ENCODE data around the gene PLB1.
A peak's percentile ranks its signal among the peaks of the same experiment; 100 is the strongest.

The PLB1 gene

GRCh38 chr2:28593160-28593755, 97.4 kb downstream of the PLB1 start:
- DNase-seq, result no peak

DNA sequence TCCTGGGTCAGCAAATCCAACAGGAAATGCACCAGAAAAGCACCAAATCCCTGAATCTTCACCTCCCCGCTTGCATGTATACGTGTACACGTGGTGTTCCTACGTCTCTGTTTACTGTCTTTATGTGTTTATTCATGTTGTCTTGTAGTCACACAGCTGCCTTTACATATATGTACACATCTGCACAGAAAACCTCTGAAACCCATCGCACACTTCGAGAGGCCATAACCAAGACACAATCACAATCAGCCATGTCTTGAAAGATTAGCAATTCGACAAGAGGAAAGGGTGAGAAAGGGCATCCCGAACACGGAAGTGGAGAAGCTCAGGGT, 98.1 kb downstream of the PLB1 start:
- DNase-seq, result no peak

GRCh38 chr2:28594332-28595108, 98.7 kb downstream of the PLB1 start:
- peak; percentile 6 for DNase-seq

GRCh38 chr2:28595323-28595722, 99.5 kb downstream of the PLB1 start:
- no peak for DNase-seq

GRCh38 chr2:28598484-28598883, 102.6 kb downstream of the PLB1 start:
- DNase-seq, result no peak

DNA sequence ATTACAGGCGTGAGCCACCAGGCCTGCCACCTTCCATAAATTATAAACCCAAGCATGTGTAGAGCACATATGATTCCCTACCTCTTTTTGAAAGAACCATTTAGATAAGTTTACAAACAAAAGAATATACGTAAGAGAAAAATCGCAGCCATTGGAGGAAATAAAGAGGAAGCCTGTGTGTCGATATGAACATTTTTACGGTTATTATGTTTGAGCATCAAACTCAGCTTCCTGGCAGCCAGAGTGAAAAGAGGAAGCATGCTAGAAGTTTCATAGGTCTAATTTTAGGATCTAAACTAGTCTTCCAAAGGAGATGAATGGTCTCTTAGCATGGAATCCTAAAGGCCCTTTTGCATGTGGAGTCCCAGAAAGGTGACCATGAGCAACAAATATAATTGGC, 104.3 kb downstream of the PLB1 start:
- DNase-seq, result no peak

DNA sequence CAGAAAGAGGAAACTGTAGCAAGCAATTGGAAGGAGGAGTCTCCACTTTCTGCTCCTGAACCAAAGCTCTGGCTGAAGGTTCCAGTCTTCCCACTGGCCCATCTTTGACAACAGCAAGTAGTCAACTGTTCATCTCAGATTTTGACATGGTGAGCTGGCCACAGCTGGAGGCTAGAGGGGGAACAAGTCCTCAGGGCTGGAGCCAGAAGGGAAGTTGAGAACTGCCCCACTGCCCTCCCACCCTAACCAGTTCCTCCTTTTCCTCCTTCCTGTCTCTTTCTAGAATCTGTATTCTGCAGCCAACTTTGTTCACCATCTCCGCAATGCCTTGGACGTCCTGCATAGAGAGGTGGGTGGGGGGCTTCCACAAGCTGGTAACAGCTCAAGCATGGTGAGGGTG, 105.8 kb downstream of the PLB1 start:
- DNase-seq, result no peak

DNA sequence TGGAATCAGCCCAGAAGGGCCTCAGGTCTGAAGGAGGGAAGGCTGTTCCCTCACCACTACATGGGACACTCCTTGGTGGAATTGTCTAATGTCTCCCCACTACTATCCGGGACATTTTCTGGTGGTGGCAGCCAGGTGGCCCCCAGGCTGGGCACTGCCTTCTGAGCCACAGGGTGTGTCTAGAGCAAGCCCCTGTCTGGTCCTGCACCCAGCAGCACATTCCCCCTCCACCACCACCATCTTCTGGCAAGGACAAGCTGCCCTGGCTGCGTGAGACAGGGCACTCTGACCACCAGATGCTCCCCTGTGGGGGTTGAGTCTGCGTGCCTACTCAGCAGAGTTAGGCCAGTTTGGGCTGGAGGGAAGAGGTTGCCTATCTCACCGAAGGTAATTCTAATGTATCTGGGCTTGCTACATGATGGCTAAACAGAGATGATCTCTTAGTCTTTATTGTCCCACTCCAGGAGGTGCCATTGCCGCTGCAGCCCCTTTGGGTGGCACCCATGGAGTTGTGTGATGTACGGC, 106.3 kb downstream of the PLB1 start:
- no peak for DNase-seq

DNA sequence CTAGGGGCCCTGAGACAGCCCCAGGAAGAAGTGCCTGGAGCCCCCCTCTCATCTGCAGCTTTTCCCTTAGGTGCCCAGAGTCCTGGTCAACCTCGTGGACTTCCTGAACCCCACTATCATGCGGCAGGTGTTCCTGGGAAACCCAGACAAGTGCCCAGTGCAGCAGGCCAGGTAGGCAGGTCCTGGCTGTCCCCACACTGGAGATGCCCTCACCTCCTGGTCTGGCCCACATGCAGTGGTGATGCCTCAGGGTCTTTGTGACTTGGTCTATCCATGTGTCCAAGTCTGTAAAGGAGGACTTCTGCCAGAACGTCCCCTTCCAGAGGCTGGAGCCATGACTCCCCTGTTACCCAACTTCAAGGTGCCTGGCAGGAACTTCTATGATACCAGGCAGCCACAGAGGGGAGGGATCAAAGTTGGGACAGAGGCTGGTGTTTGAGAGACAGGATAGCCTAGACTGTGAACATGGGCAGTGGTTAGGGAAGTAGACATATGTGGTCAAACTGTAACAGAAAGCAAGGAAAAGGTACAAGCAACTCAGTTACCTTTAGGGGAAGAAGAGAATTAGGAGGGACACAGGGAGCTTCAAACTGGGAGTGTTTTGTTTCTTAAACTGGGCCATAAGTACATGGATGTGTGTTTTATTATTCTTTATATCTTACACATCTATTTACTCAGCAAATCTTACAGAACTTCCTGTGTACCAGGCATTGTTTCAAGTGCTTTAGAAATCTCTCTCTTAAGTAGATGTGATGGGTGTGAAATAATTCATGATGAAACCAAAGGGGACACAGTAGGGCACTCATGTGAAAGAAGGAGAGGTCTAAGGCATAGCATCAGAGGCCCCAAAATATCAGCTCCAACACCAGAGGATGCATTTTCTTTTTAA, 107.1 kb downstream of the PLB1 start:
- DNase-seq, result no peak

- DNase-seq, result no peak
Observed at GRCh38 chr2:28603821-28604220, 108.0 kb downstream of the PLB1 start.

DNA sequence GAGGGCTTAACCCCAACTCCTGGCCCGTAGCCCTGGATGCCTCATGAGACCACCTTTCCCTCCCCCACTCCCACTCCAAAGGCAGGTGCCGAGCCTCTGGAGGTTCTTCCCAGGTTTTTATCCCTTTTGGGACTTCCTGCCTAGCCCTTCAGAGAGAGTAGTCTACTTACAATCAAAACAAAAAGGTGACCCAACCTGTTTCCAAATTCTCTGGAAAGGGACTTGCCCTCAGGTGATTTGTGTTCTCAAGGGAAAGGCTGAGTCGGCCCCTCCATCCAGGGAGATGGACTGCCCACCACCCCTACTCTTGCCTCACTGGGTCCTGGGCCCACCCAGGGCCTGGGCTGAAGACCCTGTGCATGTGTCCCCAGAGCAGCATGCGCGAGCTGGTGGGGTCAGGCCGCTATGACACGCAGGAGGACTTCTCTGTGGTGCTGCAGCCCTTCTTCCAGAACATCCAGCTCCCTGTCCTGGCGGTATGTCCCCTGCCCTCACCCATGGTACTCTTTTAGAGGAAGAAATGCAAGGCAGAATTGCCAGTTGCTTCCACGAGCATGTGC, 108.5 kb downstream of the PLB1 start:
- DNase-seq, result no peak

DNA sequence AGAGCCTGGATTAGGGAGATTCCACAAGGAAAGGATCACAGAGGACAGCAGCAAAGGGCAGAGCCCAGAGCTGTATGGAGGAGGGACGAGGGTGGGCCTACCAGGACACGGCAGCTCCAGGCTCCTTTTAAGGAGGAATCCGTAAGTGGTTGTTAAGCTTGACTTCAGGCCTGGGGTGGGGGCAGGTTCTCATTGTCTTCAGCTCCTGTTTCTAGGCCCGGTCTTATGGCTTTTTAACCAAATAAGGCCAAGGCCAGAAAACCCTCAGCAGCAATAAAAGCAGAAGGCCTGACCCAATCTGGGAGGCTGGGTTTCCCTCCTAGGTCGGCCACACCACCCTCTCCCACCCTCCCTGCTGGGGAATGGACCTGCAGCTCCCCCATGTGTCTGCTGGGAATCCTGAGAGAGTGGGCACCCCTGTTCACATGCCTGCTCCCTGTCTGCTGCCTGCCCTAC, 111.2 kb downstream of the PLB1 start:
- no peak for DNase-seq

GRCh38 chr2:28607730-28608499, 112.1 kb downstream of the PLB1 start:
- no peak for DNase-seq

- DNase-seq, result no peak
Observed at GRCh38 chr2:28608500-28609424, 112.9 kb downstream of the PLB1 start.

GRCh38 chr2:28610583-28611201, 114.8 kb downstream of the PLB1 start:
- DNase-seq, result no peak

- no peak for DNase-seq
Observed at GRCh38 chr2:28612131-28612812, 116.4 kb downstream of the PLB1 start.

- no peak for DNase-seq
Observed at GRCh38 chr2:28613186-28613585, 117.3 kb downstream of the PLB1 start.

GRCh38 chr2:28613633-28614501, 118.0 kb downstream of the PLB1 start:
- no peak for DNase-seq

- no peak for DNase-seq
Observed at GRCh38 chr2:28615706-28616105, 119.8 kb downstream of the PLB1 start.

All from NCI-H1417 treated with DMSO at 0.1 percent for 48 hours (cell line).